HepG2 (cell line): ENCODE measurements around the gene MCM3AP. TPM values are rescaled to one million over a fixed set of nuclear protein-coding genes. Genes with fewer than 3 reads are reported as not detected.

Experiments used
- ATAC-seq: fragments of 200-7000 bp; cut with Tn5 transposase; 3 replicates; pipeline ENCODE4 v1.9.1; 2020; ENCODE audit warnings: mild to moderate bottlenecking, moderate library complexity
- BruUV-seq: library from RNA; stranded (reverse); fragments of 400-500 nt; replicated peaks from 2 replicates; lab custom pipeline; 2021; lab: Mats Ljungman, UMichigan
- CTCF ChIA-PET: fragments of 300-600 bp; formaldehyde crosslinking; extraction: SDS; loops from one replicate; lab custom pipeline; 2021; ENCODE audit warnings: low total read pairs, inconsistent platforms, low intra/inter-chr PET ratio; lab: Yijun Ruan, JAX
- POLR2A ChIA-PET: fragments of 350-600 bp; sonication (Branson Sonifier 250); formaldehyde crosslinking; loops from one replicate; lab custom pipeline; 2020; ENCODE audit warnings: antibody characterized with exemption, inconsistent platforms; lab: Yijun Ruan, JAX
- DNase-seq: peaks from one replicate; pipeline ENCODE4 v3.0.0-alpha.2; 2015; ENCODE audit warnings: low spot score
- FAIRE-seq: peaks from 3 replicates; lab custom pipeline; 2011; peaks lifted over from hg19 to GRCh38; lab: Jason Lieb, UNC
- H2AFZ ChIP-seq: one replicate; pipeline ENCODE4 v1.6.1; 2011; ENCODE audit warnings: low read length, inconsistent platforms
- H3K27ac ChIP-seq: fragments of 300-600 bp; 3 replicates; pipeline ENCODE4 v1.8.0; 2011; ENCODE audit warnings: mixed run types, mild to moderate bottlenecking, mixed read lengths, low read length, inconsistent platforms; ENCODE audit not compliant: insufficient read depth; ENCODE audit errors: extremely low read length
- H3K27me3 ChIP-seq, 2 experiments: fragments of 200-600 bp in 1 of 2; 2 replicates in 1 of 2; 3 replicates in 1 of 2; pipeline versions ENCODE4 v1.6.0 to v1.8.0; 2011; ENCODE audit warnings: low read length in 2 of 2, mild to moderate bottlenecking in 2 of 2, moderate library complexity in 2 of 2, inconsistent platforms in 1 of 2; ENCODE audit not compliant: insufficient read depth in 2 of 2, control insufficient read depth in 1 of 2
- H3K36me3 ChIP-seq, 2 experiments: fragments of 200-600 bp in 1 of 2; replicated peaks in 1 of 2; 2 replicates in 1 of 2; 3 replicates in 1 of 2; pipeline versions ENCODE4 v1.5.1 to v1.8.0; 2011; ENCODE audit warnings: low read length in 2 of 2, inconsistent platforms in 1 of 2; ENCODE audit not compliant: insufficient read depth in 2 of 2, control insufficient read depth in 1 of 2
- H3K4me1 ChIP-seq: 2 replicates; pipeline ENCODE4 v1.5.1; 2012; ENCODE audit warnings: low read length, inconsistent platforms; ENCODE audit not compliant: insufficient read depth
- H3K4me2 ChIP-seq: 2 replicates; pipeline ENCODE4 v1.6.0; 2011; ENCODE audit warnings: low read depth, low read length, inconsistent platforms
- H3K4me3 ChIP-seq, 3 experiments: fragments of 200-600 bp in 1 of 3; sonication (generic), shearing (Covaris generic) in 1 of 3; replicated peaks in 1 of 3; 2 replicates each; pipeline ENCODE4 v1.5.1; 2011 to 2016; ENCODE audit warnings: low read length in 3 of 3, inconsistent platforms in 2 of 3, low read depth in 2 of 3, mild to moderate bottlenecking in 2 of 3, control low read depth in 1 of 3, mixed read lengths in 1 of 3; ENCODE audit not compliant: insufficient read depth in 1 of 3
- H3K79me2 ChIP-seq: one replicate; pipeline ENCODE4 v1.6.1; 2011; ENCODE audit warnings: low read length, inconsistent platforms; ENCODE audit not compliant: insufficient read depth
- H3K9ac ChIP-seq: 2 replicates; pipeline ENCODE4 v1.6.0; 2011; ENCODE audit warnings: mild to moderate bottlenecking, low read depth, low read length, inconsistent platforms; ENCODE audit not compliant: insufficient read depth
- H3K9me3 ChIP-seq: 2 replicates; pipeline ENCODE4 v1.5.1; 2012; ENCODE audit warnings: mild to moderate bottlenecking, low read length
- H4K20me1 ChIP-seq: 2 replicates; pipeline ENCODE4 v1.6.0; 2011; ENCODE audit warnings: inconsistent platforms, mild to moderate bottlenecking, low read length, moderate library complexity; ENCODE audit not compliant: insufficient read depth
- GABPA ChIP-seq, 2 experiments: IDR thresholded peaks; 2 replicates each; pipeline ENCODE4 v1.6.1; 2011 to 2016; ENCODE audit warnings: low read depth in 2 of 2, low read length in 1 of 2, missing biosample characterization in 1 of 2, missing genetic modification characterization in 1 of 2
- HNRNPLL ChIP-seq: fragments of 200-400 bp; formaldehyde crosslinking; IDR thresholded peaks from 2 replicates; pipeline ENCODE4 v1.6.1; 2017; ENCODE audit warnings: mild to moderate bottlenecking, low read depth, low read length; ENCODE audit not compliant: poor library complexity, severe bottlenecking
- MAFF ChIP-seq: IDR thresholded peaks from 2 replicates; pipeline ENCODE4 v1.6.1; 2011; ENCODE audit warnings: low read depth, low read length, improper control_type of control experiment
- MAFK ChIP-seq, 2 experiments: IDR thresholded peaks in 1 of 2; conservative IDR thresholded peaks in 1 of 2; 2 replicates each; pipeline ENCODE4 v1.6.1; 2011; ENCODE audit warnings: improper control_type of control experiment in 2 of 2, low read length in 2 of 2
- NFYC ChIP-seq: IDR thresholded peaks from 2 replicates; pipeline ENCODE4 v1.6.1; 2016; ENCODE audit warnings: missing genetic modification reagents, missing compliant biosample characterization
- SATB2 ChIP-seq: sonication (generic); formaldehyde crosslinking; IDR thresholded peaks from 2 replicates; pipeline ENCODE4 v1.5.0; 2020; ENCODE audit warnings: missing genetic modification reagents
- ZNF543 ChIP-seq: sonication (generic); formaldehyde crosslinking; IDR thresholded peaks from 2 replicates; pipeline ENCODE4 v1.4.0; 2020; ENCODE audit warnings: mild to moderate bottlenecking, missing genetic modification reagents
- ZNF749 ChIP-seq: sonication (generic); formaldehyde crosslinking; IDR thresholded peaks from 2 replicates; pipeline ENCODE4 v1.8.0; 2022; ENCODE audit warnings: mild to moderate bottlenecking, missing genetic modification reagents, moderate library complexity, borderline replicate concordance
- WGBS: methylation state at CpG from one replicate; pipeline ENCODE4 v1.1.6; 2017; ENCODE audit warnings: low lambda C conversion rate; 5-methylcytosine and 5-hydroxymethylcytosine counted together
- in situ Hi-C: cut with HindIII; loops from 2 replicates; pipeline ENCODE4 v1.10.0; 2017; ENCODE audit warnings: low pct_unique_long_range_greater_than_20kb; ENCODE audit not compliant: extremely low pct_ligation_motif_present
- intact Hi-C: fragments of 100-400 bp; cut with micrococcal nuclease; formaldehyde crosslinking; loops from one replicate; pipeline ENCODE4 v1.10.0; 2022; ENCODE audit not compliant: unreplicated experiment
- polyA plus RNA-seq, 8 experiments: library from polyadenylated mRNA; depleted of rRNA in 3 of 8; stranded (reverse) in 7 of 8; unstranded in 1 of 8; fragments of >200 nt; fragmentation: Illumina TruSeq in 4 of 8; extraction: Trizol in 4 of 8; gene quantifications; 2 replicates each; pipeline versions ENCODE4 v1.2.1 to v1.2.3, GENCODE V29; 2011 to 2016; ENCODE audit warnings: low read depth in 4 of 8, missing spikeins in 1 of 8, mixed read lengths in 1 of 8; ENCODE audit not compliant: insufficient read depth in 1 of 8
- total RNA-seq, 5 experiments: library from RNA; depleted of rRNA; stranded (reverse); fragments of >200 nt; fragmentation: Illumina TruSeq; extraction: Trizol; gene quantifications; 2 replicates each; pipeline ENCODE4 v1.2.3, GENCODE V29; 2016; ENCODE audit warnings: low read depth in 1 of 5

The MCM3AP gene
- total and polyA plus RNA-seq, 2 of the 13 experiments (the other 11 are each of a cell fraction or from before 2014, with no cell fraction given), result 27.0 to 54.7 TPM

DNA sequence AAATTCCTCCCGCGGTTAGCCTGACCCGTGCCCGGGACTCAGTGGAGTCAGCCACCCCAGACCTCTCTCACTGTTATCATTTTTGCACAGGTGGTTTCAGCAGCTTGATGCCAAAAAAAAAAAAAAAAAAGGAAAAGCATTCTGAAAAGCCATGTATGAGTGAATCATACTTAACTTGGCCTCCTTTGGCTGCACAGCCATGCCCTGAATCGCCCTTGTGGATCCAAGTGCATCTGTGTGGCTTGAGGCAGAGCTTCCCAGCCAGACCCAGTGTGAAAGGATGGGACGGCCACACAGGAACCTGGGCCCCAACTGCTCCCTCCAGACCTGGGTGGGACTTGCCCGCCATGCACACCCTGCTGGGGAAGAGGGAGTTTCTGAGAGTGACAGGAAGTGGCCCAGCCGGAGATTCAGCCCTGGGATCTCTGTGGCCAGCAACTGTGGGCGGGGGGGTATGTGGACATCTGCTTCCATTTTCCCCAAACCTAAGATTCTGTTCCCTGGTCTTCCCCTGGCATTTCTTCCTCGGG lies 9.3 kb upstream of the MCM3AP start:
- Histone ChIP-seq H3K27me3 (no peaks in the 10 kb centered on the region), H3K79me2 (no peaks in the 10 kb centered on the region), H4K20me1 (no peaks in the 10 kb centered on the region), H3K4me2 (peak overlapping the region; percentile 95), H3K4me3 (peak overlapping the region in 2 of 3 experiments; percentile 49 to 69; a peak in 3 of 6 replicates), H3K4me1 (peaks cover 34% of the 10 kb centered on the region), H3K9ac (peak overlapping the region; percentile 34; the same call in 1 of the 2 replicates), H3K9me3 (no peaks in the 10 kb centered on the region), H3K27ac (peak overlapping the region; percentile 60), H2AFZ (no peak overlapping the region), H3K36me3 (peaks cover 1 to 14% of the 10 kb centered on the region in 2 experiments; a peak in 1 of 5 replicates)
- in situ Hi-C loops (no loop called here), intact Hi-C loops (no loop called here)
- ChIA-PET POLR2A (interaction anchor here (0.8 to 1.9 kb wide), 2 partner anchors 11 to 31 kb away, joined by 4 to 5 read pairs; a partner anchor contains a TSS), CTCF (no interaction called here)
- BruUV-seq, result no TSS peak
- DNase-seq (no peak), FAIRE-seq (no peak), ATAC-seq (peak; percentile 20)
- TF ChIP-seq NFYC (CRISPR knock-in tag), result no peak
- TF ChIP-seq HNRNPLL, result peak; percentile 14
- no peak for TF ChIP-seq ZNF749 (CRISPR knock-in tag)
- TF ChIP-seq ZNF543, result 0 out of 2 replicates have a peak, but pooled peaks have one; percentile 35
- TF ChIP-seq GABPA (IDR thresholded peaks at IDR 0.05; ENCODE audit: low read depth, low read length), result no peak
- TF ChIP-seq GABPA (CRISPR knock-in tag; IDR thresholded peaks at IDR 0.05; ENCODE audit: low read depth), result peak; percentile 22; the same call in 1 of the 2 replicates
- 71% methylated on average over 5 of the region's 10 CpGs for WGBS

DNA sequence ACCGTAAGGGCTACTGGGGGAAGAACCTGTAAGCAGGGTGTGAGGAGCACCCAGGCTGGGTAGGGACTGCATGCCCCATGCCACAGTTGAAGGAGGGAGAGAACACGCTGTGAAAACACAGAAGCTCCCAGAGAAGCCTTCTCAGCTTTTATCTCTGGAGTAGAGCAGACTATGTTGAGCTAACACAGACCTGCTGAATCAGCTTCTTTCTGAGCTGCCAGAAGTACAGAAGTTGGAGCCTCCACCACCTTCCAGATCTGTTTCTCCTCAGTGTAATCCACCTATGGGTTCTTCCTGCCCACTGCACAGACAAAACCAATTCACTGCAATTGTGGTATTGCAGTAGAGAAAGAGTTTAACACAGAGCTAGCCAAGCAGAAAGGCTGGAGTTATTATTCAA lies 6.2 kb upstream of the MCM3AP start:
- peaks cover 46% of the 10 kb centered on the region for H3K4me1 ChIP-seq
- TSS peak; percentile 11 for BruUV-seq
- ATAC-seq (no peak), FAIRE-seq (no peak)
- H3K4me3 ChIP-seq, result no peak overlapping the region
- no peak overlapping the region for H3K9ac ChIP-seq
- H3K79me2 ChIP-seq, result no peaks in the 10 kb centered on the region
- no peaks in the 10 kb centered on the region for H3K9me3 ChIP-seq
- CTCF ChIA-PET, result no interaction called here
- TF ChIP-seq MAFF, result peak; percentile 59
- TF ChIP-seq SATB2, result no peak
- peak in 1 of 2 experiments; percentile 74; a peak in 3 of 4 replicates for TF ChIP-seq MAFK (conservative IDR thresholded peaks at IDR 0.05 in 1 of 2, IDR thresholded peaks at IDR 0.05 in 1 of 2; ENCODE audit: low read length in 2 of 2)
- TF ChIP-seq, all 625 proteins: peak for 2
- H3K4me2 ChIP-seq, result no peak overlapping the region
- in situ Hi-C loops (no loop called here), intact Hi-C loops (no loop called here)
- no peaks in the 10 kb centered on the region; a peak in 1 of 5 replicates for H3K27me3 ChIP-seq
- no peaks in the 10 kb centered on the region for H4K20me1 ChIP-seq
- H3K36me3 ChIP-seq, result peaks cover 1 to 10% of the 10 kb centered on the region in 2 experiments; a peak in 1 of 5 replicates
- WGBS, result 97% methylated on average over 2 of the region's 2 CpGs
- DNase-seq, result no peak
- H3K27ac ChIP-seq, result no peak overlapping the region
- no peak overlapping the region for H2AFZ ChIP-seq
- POLR2A ChIA-PET, result no interaction called here
